ENCODE measurements around the gene SPHK1.

SPHK1 gene

GRCh38 chr17:76428511-76428910 is 44.1 kb downstream of the SPHK1 start:
- H3K9me3 ChIP-seq (ENCODE audit: low read length): no peaks in the 10 kb centered on the region
- no peak overlapping the region for H3K4me3 ChIP-seq (ENCODE audit: low read length)
- peaks cover 4% of the 10 kb centered on the region for H3K4me1 ChIP-seq (ENCODE audit: insufficient read depth, low read length)
- no peak overlapping the region for H2AFZ ChIP-seq (ENCODE audit: low read depth, low read length)
- no peaks in the 10 kb centered on the region for H3K36me3 ChIP-seq (ENCODE audit: insufficient read depth, low read length)
- no peaks in the 10 kb centered on the region for H3K27me3 ChIP-seq (ENCODE audit: insufficient read depth, low read length)

DNA sequence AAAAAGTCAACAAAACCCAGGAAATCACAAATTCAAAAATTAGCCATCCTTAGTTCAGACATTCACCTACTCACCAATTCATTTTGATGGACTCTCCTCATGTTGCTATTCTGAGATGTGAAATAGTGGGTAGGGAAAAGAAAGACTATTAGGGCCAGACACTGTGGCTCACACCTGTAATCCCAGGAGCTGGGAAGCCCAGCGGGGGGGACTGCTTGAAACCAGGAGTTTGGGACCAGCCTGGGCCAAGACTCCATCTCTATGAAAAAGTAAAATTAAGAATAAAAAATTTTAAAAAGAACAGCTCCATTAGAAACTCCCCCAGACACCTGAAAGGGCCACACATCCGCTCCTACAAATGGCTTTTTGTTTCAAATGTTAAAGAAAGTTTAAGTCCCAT is 47.1 kb downstream of the SPHK1 start:
- peaks cover 4% of the 10 kb centered on the region for H3K4me1 ChIP-seq (ENCODE audit: insufficient read depth, low read length)
- no peak overlapping the region for H2AFZ ChIP-seq (ENCODE audit: low read depth, low read length)
- peaks cover 7% of the 10 kb centered on the region for H3K9me3 ChIP-seq (ENCODE audit: low read length)
- peaks cover 6% of the 10 kb centered on the region for H3K36me3 ChIP-seq (ENCODE audit: insufficient read depth, low read length)
- no peak overlapping the region for H3K4me3 ChIP-seq (ENCODE audit: low read length)
- no peaks in the 10 kb centered on the region for H3K27me3 ChIP-seq (ENCODE audit: insufficient read depth, low read length)

- Histone ChIP-seq H3K4me1 (ENCODE audit: insufficient read depth, low read length) (peaks cover 4% of the 10 kb centered on the region), H3K4me3 (ENCODE audit: low read length) (no peak overlapping the region), H3K27me3 (ENCODE audit: insufficient read depth, low read length) (no peaks in the 10 kb centered on the region), H3K36me3 (ENCODE audit: insufficient read depth, low read length) (peaks cover 6% of the 10 kb centered on the region), H3K9me3 (ENCODE audit: low read length) (peaks cover 7% of the 10 kb centered on the region), H2AFZ (ENCODE audit: low read depth, low read length) (no peak overlapping the region)
Observed at GRCh38 chr17:76432004-76432403, 47.6 kb downstream of the SPHK1 start.

DNA sequence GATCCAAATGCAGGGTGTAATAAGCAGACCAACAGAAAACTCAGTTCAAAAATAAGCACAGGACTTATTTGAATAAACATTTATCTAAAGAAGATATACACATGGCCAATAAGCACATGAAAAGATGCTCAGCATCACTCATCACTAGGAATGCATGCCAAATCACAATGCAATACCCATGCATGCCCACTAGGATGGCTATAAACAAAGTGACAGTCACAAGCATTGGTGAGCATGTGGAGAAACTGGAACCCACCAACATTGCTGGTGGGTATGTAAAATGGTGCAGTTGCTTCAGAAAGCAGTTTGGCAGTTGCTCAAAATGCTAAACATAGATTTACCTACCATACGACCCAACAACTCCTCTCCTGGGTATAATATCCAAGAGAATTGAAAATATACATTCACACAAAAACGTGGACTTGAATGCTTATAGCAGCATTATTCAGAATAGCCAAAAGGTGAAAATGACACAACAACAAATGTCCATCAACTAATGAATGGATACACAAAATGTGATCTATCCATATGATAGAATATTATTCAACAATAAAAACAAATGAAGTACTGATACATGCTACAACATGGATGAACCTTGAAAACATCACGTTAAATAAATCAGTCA is 48.4 kb downstream of the SPHK1 start:
- Histone ChIP-seq H3K36me3 (ENCODE audit: insufficient read depth, low read length) (peaks cover 6% of the 10 kb centered on the region), H3K27me3 (ENCODE audit: insufficient read depth, low read length) (no peaks in the 10 kb centered on the region), H2AFZ (ENCODE audit: low read depth, low read length) (no peak overlapping the region), H3K9me3 (ENCODE audit: low read length) (peaks cover 7% of the 10 kb centered on the region), H3K4me3 (ENCODE audit: low read length) (no peak overlapping the region), H3K4me1 (ENCODE audit: insufficient read depth, low read length) (no peaks in the 10 kb centered on the region)

- H2AFZ ChIP-seq (ENCODE audit: low read depth, low read length): no peak overlapping the region
- H3K36me3 ChIP-seq (ENCODE audit: insufficient read depth, low read length): peaks cover 6% of the 10 kb centered on the region
- no peaks in the 10 kb centered on the region for H3K4me1 ChIP-seq (ENCODE audit: insufficient read depth, low read length)
Observed at GRCh38 chr17:76433693-76434092, 49.3 kb downstream of the SPHK1 start.

DNA sequence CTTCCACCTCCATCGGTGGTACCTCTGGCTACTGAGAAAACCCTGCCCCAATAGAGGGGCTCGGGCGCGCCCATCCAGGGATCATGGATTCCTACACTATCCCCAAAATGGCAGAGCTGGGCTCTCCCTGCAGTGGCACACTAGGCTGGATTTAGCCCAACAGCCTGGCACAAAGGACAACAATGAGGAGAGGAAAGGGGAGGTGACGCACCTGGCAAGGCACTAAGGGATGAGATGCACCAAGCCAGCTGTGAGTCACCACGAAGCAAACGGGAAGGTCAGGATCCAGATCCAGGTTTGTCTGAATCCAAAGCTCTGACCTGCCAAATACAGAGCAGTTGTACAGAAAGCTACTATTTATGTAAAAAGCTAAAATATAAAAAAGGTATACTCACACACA is 50.5 kb downstream of the SPHK1 start:
- H3K27me3 ChIP-seq (ENCODE audit: insufficient read depth, low read length): no peaks in the 10 kb centered on the region
- H3K9me3 ChIP-seq (ENCODE audit: low read length): peaks cover 7% of the 10 kb centered on the region
- H3K4me3 ChIP-seq (ENCODE audit: low read length): no peak overlapping the region
- no peak overlapping the region for H2AFZ ChIP-seq (ENCODE audit: low read depth, low read length)
- H3K4me1 ChIP-seq (ENCODE audit: insufficient read depth, low read length): no peaks in the 10 kb centered on the region
- peaks cover 8% of the 10 kb centered on the region for H3K36me3 ChIP-seq (ENCODE audit: insufficient read depth, low read length)

More at GRCh38 chr17:76433693-76434092, 49.3 kb downstream of the SPHK1 start:
- no peaks in the 10 kb centered on the region for H3K27me3 ChIP-seq (ENCODE audit: insufficient read depth, low read length)
- no peak overlapping the region for H3K4me3 ChIP-seq (ENCODE audit: low read length)
- peaks cover 7% of the 10 kb centered on the region for H3K9me3 ChIP-seq (ENCODE audit: low read length)

DNA sequence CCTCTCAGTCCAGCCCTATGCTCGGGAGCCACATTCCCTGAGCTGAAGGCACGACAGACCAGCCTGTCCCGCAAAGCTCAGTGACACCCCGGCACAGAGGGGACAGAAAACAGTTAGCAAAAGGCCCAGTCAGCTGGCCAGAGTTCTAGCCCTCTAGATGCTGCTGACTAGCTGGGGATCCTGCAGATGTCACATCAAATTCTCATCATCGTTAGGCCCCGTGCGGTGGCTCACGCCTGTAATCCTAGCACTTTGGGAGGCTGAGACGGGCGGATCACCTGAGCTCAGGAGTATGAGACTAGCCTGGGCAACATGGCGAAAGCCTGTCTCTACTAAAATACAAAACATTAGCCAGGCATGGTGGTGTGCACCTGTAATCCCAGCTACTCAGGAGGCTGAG is 51.3 kb downstream of the SPHK1 start:
- peaks cover 7% of the 10 kb centered on the region for H3K9me3 ChIP-seq (ENCODE audit: low read length)
- no peak overlapping the region for H2AFZ ChIP-seq (ENCODE audit: low read depth, low read length)
- H3K4me3 ChIP-seq (ENCODE audit: low read length): no peak overlapping the region
- no peaks in the 10 kb centered on the region for H3K27me3 ChIP-seq (ENCODE audit: insufficient read depth, low read length)
- H3K4me1 ChIP-seq (ENCODE audit: insufficient read depth, low read length): peaks cover under 1% of the 10 kb centered on the region
- peaks cover 8% of the 10 kb centered on the region for H3K36me3 ChIP-seq (ENCODE audit: insufficient read depth, low read length)
